ENCODE measurements around the gene DICER1.

DICER1 gene

GRCh38 chr14:95106971-95107370 lies 50.4 kb downstream of the DICER1 start:
- TF ChIP-seq OSR1 (CRISPR knock-in tag; IDR thresholded peaks at IDR 0.05): no peak
- no peak for TF ChIP-seq CREB5 (CRISPR knock-in tag; IDR thresholded peaks at IDR 0.05; ENCODE audit: low read depth)
- TF ChIP-seq CSDC2 (CRISPR knock-in tag; IDR thresholded peaks at IDR 0.05): no peak
- TF ChIP-seq CSRNP3 (CRISPR knock-in tag; IDR thresholded peaks at IDR 0.05): no peak
- TF ChIP-seq POU6F1 (CRISPR knock-in tag; IDR thresholded peaks at IDR 0.05; ENCODE audit: borderline replicate concordance, low read depth): no peak
- TF ChIP-seq PPARA (CRISPR knock-in tag; IDR thresholded peaks at IDR 0.05; ENCODE audit: borderline replicate concordance): no peak
- no peak for TF ChIP-seq TOX (CRISPR knock-in tag; IDR thresholded peaks at IDR 0.05; ENCODE audit: borderline replicate concordance)
- TF ChIP-seq ZC3H10 (CRISPR knock-in tag; IDR thresholded peaks at IDR 0.05): no peak
- no peak for TF ChIP-seq RARB (CRISPR knock-in tag; IDR thresholded peaks at IDR 0.05)
- no peak for TF ChIP-seq GLIS3 (CRISPR knock-in tag; IDR thresholded peaks at IDR 0.05)
- TF ChIP-seq ISL1 (CRISPR knock-in tag; IDR thresholded peaks at IDR 0.05): no peak
- TF ChIP-seq BACH2 (CRISPR knock-in tag; IDR thresholded peaks at IDR 0.05; ENCODE audit: borderline replicate concordance): no peak
- TF ChIP-seq ZNF8 (CRISPR knock-in tag; IDR thresholded peaks at IDR 0.05): no peak
- TF ChIP-seq ESRRG (CRISPR knock-in tag; IDR thresholded peaks at IDR 0.05): no peak
- no peak for TF ChIP-seq ZFP30 (CRISPR knock-in tag; IDR thresholded peaks at IDR 0.05)
- TF ChIP-seq ZFP3 (CRISPR knock-in tag; IDR thresholded peaks at IDR 0.05): no peak
- TF ChIP-seq TCF4 (CRISPR knock-in tag; IDR thresholded peaks at IDR 0.05; ENCODE audit: borderline replicate concordance): no peak
- ATAC-seq: no peak

GRCh38 chr14:95104911-95105310 lies 52.4 kb downstream of the DICER1 start:
- TF ChIP-seq ISL1 (CRISPR knock-in tag; IDR thresholded peaks at IDR 0.05) (no peak), CSRNP3 (CRISPR knock-in tag; IDR thresholded peaks at IDR 0.05) (no peak), BACH2 (CRISPR knock-in tag; IDR thresholded peaks at IDR 0.05; ENCODE audit: borderline replicate concordance) (no peak), PPARA (CRISPR knock-in tag; IDR thresholded peaks at IDR 0.05; ENCODE audit: borderline replicate concordance) (no peak), CREB5 (CRISPR knock-in tag; IDR thresholded peaks at IDR 0.05; ENCODE audit: low read depth) (no peak), SNAI2 (CRISPR knock-in tag; IDR thresholded peaks at IDR 0.05) (no peak), ESRRG (CRISPR knock-in tag; IDR thresholded peaks at IDR 0.05) (no peak), ARNTL (CRISPR knock-in tag; IDR thresholded peaks at IDR 0.05; ENCODE audit: borderline replicate concordance, low read depth) (no peak), PATZ1 (CRISPR knock-in tag; IDR thresholded peaks at IDR 0.05; ENCODE audit: borderline replicate concordance) (no peak), POU6F1 (CRISPR knock-in tag; IDR thresholded peaks at IDR 0.05; ENCODE audit: borderline replicate concordance, low read depth) (no peak), TSHZ2 (CRISPR knock-in tag; IDR thresholded peaks at IDR 0.05) (no peak), ZC3H10 (CRISPR knock-in tag; IDR thresholded peaks at IDR 0.05) (no peak), OSR1 (CRISPR knock-in tag; IDR thresholded peaks at IDR 0.05) (no peak)
- ATAC-seq: no peak

Measured in SK-N-SH treated with all-trans-retinoic acid at 6 μM for 48 hours (cell line).